ENCODE data around the gene PER1. TPM values are rescaled to one million over a fixed set of nuclear protein-coding genes. Genes with fewer than 3 reads are reported as not detected.
A peak's percentile ranks its signal among the peaks of the same experiment; 100 is the strongest.

The PER1 gene
- total and polyA plus RNA-seq, 10 of the 15 experiments (the other 5 are each of a cell fraction or from before 2014, with no cell fraction given): 0.02 to 25.1 (median 5.4) TPM

GRCh38 chr17:8173056-8173870 lies 21.1 kb upstream of the PER1 start (continued):
- TF ChIP-seq USF2 (IDR thresholded peaks at IDR 0.05; ENCODE audit: borderline replicate concordance, low read depth, low read length) (no peak), CBX5 (IDR thresholded peaks at IDR 0.05; ENCODE audit: low read depth) (peak; percentile 98), CUX1 (IDR thresholded peaks at IDR 0.05; ENCODE audit: insufficient replicate concordance, low read depth, low read length) (peak; percentile 61), FOXM1 (IDR thresholded peaks at IDR 0.05; ENCODE audit: low read depth, low read length) (peak; percentile 97), EGR1 (IDR thresholded peaks at IDR 0.05; ENCODE audit: borderline replicate concordance in 1 of 2, low read depth in 2 of 2, low read length in 2 of 2) (peak in 1 of 2 experiments; percentile 93; a peak in 2 of 3 replicates), E2F8 (IDR thresholded peaks at IDR 0.05; ENCODE audit: low read depth, partially characterized antibody) (peak; percentile 63), ZBED1 (IDR thresholded peaks at IDR 0.05; ENCODE audit: borderline replicate concordance) (peak; percentile 100), FOXK2 (IDR thresholded peaks at IDR 0.05) (peak; percentile 63), SMAD1 (IDR thresholded peaks at IDR 0.05; ENCODE audit: low read depth, partially characterized antibody) (peak; percentile 100), NKRF (conservative IDR thresholded peaks at IDR 0.05) (peak; percentile 86), RCOR1 (conservative IDR thresholded peaks at IDR 0.05; ENCODE audit: low read depth, low read length) (no peak; the same call in 1 of the 2 replicates), SMAD5 (IDR thresholded peaks at IDR 0.05; ENCODE audit: low read depth) (peak; percentile 100), MXI1 (IDR thresholded peaks at IDR 0.05; ENCODE audit: low read depth, low read length) (no peak; the same call in 1 of the 2 replicates), NBN (IDR thresholded peaks at IDR 0.05) (peak; percentile 100), MEF2B (IDR thresholded peaks at IDR 0.05; ENCODE audit: partially characterized antibody, poor library complexity, severe bottlenecking) (peak; percentile 72), ZSCAN29 (IDR thresholded peaks at IDR 0.05) (peak; percentile 86; the same call in 1 of the 2 replicates)
